Gastroesophageal sphincter (tissue), 4 donors: ENCODE data around the gene NCLN. TPM values are rescaled to one million over a fixed set of nuclear protein-coding genes. Genes with fewer than 3 reads are reported as not detected.

Experiments
- ATAC-seq: fragments of 150-250 bp; one replicate; pipeline ENCODE4 v1.9.1; 2016; ENCODE audit warnings: mild to moderate bottlenecking, moderate library complexity
- H3K27ac ChIP-seq, 4 donors: fragments of 200-600 bp; sonication (generic) in 3 of 4; 1 replicate in 3 of 4; 2 replicates in 1 of 4; pipeline ENCODE4 v1.5.1; 2016 to 2019
- H3K27me3 ChIP-seq: fragments of 200-600 bp; sonication (generic); one replicate; pipeline ENCODE4 v1.5.1; 2019
- H3K36me3 ChIP-seq, 2 donors: fragments of 200-600 bp; sonication (generic); one replicate each; pipeline ENCODE4 v1.5.1; 2019; ENCODE audit warnings: control low read depth in 1 of 2
- H3K4me1 ChIP-seq, 3 donors: fragments of 200-600 bp; sonication (generic); 1 replicate in 2 of 3; 2 replicates in 1 of 3; pipeline ENCODE4 v1.5.1; 2016 to 2019; ENCODE audit warnings: control low read depth in 2 of 3
- H3K4me3 ChIP-seq, 2 donors: fragments of 200-600 bp; sonication (generic); one replicate each; pipeline ENCODE4 v1.5.1; 2019; ENCODE audit warnings: mild to moderate bottlenecking in 1 of 2, moderate library complexity in 1 of 2
- H3K9me3 ChIP-seq, 3 donors: fragments of 200-600 bp; sonication (generic); one replicate each; pipeline ENCODE4 v1.5.1; 2017 to 2019; ENCODE audit warnings: control low read depth in 2 of 3
- EP300 ChIP-seq: sonication (generic); formaldehyde crosslinking; IDR thresholded peaks from one replicate; pipeline ENCODE4 v1.6.1; 2017; ENCODE audit warnings: antibody characterized with exemption, mild to moderate bottlenecking
- POLR2A ChIP-seq, 2 donors: fragments of 450-650 bp; IDR thresholded peaks; one replicate each; pipeline ENCODE4 v1.6.1; 2017; ENCODE audit warnings: antibody characterized with exemption in 2 of 2, mild to moderate bottlenecking in 2 of 2, moderate library complexity in 1 of 2
- POLR2AphosphoS5 ChIP-seq: sonication (generic); formaldehyde crosslinking; IDR thresholded peaks from one replicate; pipeline ENCODE4 v1.6.1; 2017; ENCODE audit warnings: antibody characterized with exemption
- WGBS, 2 donors: methylation state at CpG; one replicate each; pipeline ENCODE4 v1.1.5; 2018; ENCODE audit warnings: low coverage in 1 of 2; 5-methylcytosine and 5-hydroxymethylcytosine counted together
- total RNA-seq, 4 donors: library from RNA; depleted of rRNA; stranded (reverse); fragments of >200 nt; gene quantifications; one replicate each; pipeline ENCODE4 v1.1.0, GENCODE V29; 2016
- TF ChIP-seq, protein P1 (sequence below), 4 experiments: fragments of 200-600 bp in 2 of 4; fragments of 450-650 bp in 2 of 4; sonication (generic) in 1 of 4; IDR thresholded peaks; one replicate each; pipeline ENCODE4 v1.5.1; 2017 to 2019; ENCODE audit warnings: antibody characterized with exemption in 4 of 4, mild to moderate bottlenecking in 2 of 4, moderate library complexity in 2 of 4

NCLN gene
- total RNA-seq, 4 donors from 2014 or later = 18.0 to 42.3 (median 29.2) TPM

DNA sequence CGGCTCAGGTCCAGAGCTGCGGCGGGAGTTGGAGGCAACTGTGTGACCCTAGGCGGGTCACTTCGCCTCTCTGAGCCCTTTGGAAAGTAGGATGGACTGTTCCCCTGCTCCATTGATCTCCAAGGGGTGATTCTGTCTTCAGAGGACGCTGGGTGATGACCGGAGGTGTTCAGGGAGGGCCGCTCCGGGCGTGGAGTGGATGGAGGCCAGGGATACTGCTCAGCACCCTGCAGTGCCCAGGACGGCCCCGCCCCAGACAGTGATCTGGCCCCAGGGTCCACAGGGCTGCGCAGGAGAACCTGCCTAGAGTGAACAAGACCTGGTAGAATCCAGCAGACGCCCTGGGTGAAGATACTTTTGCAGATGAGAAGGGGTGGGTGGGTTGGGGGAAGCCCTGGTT is 7.0 kb downstream of the NCLN start:
- no peaks in the 10 kb centered on the region for H3K9me3 ChIP-seq
- ATAC-seq = peak; percentile 5
- no peaks in the 10 kb centered on the region for H3K27me3 ChIP-seq
- H3K36me3 ChIP-seq = peaks cover 0 to 67% of the 10 kb centered on the region in 2 donors
- no peak overlapping the region for H3K4me3 ChIP-seq
- peaks cover 0 to 14% (median 7%) of the 10 kb centered on the region in 3 donors for H3K4me1 ChIP-seq
- no peak overlapping the region for H3K27ac ChIP-seq
- no peak for TF ChIP-seq EP300
- TF ChIP-seq, protein P1, sequence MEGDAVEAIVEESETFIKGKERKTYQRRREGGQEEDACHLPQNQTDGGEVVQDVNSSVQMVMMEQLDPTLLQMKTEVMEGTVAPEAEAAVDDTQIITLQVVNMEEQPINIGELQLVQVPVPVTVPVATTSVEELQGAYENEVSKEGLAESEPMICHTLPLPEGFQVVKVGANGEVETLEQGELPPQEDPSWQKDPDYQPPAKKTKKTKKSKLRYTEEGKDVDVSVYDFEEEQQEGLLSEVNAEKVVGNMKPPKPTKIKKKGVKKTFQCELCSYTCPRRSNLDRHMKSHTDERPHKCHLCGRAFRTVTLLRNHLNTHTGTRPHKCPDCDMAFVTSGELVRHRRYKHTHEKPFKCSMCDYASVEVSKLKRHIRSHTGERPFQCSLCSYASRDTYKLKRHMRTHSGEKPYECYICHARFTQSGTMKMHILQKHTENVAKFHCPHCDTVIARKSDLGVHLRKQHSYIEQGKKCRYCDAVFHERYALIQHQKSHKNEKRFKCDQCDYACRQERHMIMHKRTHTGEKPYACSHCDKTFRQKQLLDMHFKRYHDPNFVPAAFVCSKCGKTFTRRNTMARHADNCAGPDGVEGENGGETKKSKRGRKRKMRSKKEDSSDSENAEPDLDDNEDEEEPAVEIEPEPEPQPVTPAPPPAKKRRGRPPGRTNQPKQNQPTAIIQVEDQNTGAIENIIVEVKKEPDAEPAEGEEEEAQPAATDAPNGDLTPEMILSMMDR (IDR thresholded peaks at IDR 0.05) = no peak
- no peak for TF ChIP-seq POLR2A (IDR thresholded peaks at IDR 0.05)
- TF ChIP-seq POLR2AphosphoS5 = no peak
- WGBS, 2 donors = no CpG with 5 or more reads among the region's 14 CpGs

DNA sequence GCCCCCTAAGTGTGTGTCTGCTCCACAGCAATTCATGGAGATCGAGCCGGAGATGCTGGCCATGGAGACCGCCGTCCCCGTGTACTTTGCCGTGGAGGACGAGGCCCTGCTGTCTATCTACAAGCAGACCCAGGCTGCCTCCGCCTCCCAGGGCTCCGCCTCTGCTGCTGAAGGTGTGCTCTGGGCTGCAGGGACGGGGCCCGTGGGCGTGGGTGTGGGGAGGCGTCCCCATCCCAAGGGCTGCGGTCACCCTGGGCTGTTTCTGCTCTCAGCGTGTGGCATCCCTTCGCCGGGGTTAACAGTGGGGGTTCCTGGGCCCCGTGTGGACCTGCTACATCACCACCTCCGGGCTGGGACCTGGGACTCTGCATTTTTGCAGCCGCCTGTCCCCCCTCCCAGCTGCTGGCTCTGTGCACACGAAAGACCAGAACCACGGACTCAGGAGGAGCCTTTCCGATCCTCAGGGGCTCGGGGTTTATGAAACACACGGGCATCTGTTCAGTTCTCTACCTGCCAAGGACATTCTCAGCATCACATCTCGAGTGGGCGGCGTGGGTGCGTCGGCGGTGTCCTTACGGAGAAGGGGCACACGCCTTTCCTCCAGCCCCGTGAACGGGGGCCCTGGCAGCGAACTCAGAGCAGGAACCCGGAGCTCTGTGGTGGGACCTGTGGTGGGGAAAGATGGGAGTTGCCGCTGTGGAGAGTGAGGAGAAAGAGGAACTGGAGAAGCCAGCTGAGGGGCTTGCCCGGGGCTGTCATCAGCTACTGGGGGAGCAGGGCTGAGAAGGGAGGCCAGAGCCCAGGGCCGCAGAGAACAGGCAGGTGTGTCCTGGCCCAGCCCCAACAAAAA is 7.8 kb downstream of the NCLN start:
- Histone ChIP-seq H3K4me3 (no peak overlapping the region), H3K4me1 (peaks cover 0 to 6% (median 4%) of the 10 kb centered on the region in 3 donors), H3K36me3 (peaks cover 0 to 71% of the 10 kb centered on the region in 2 donors), H3K9me3 (no peaks in the 10 kb centered on the region), H3K27ac (no peak overlapping the region), H3K27me3 (no peaks in the 10 kb centered on the region)
- 50% methylated on average over 1 of the region's 40 CpGs; no CpG with 5 or more reads in 1 of the 2 donors for WGBS, 2 donors
- no peak for ATAC-seq
- TF ChIP-seq POLR2A (IDR thresholded peaks at IDR 0.05) = no peak

DNA sequence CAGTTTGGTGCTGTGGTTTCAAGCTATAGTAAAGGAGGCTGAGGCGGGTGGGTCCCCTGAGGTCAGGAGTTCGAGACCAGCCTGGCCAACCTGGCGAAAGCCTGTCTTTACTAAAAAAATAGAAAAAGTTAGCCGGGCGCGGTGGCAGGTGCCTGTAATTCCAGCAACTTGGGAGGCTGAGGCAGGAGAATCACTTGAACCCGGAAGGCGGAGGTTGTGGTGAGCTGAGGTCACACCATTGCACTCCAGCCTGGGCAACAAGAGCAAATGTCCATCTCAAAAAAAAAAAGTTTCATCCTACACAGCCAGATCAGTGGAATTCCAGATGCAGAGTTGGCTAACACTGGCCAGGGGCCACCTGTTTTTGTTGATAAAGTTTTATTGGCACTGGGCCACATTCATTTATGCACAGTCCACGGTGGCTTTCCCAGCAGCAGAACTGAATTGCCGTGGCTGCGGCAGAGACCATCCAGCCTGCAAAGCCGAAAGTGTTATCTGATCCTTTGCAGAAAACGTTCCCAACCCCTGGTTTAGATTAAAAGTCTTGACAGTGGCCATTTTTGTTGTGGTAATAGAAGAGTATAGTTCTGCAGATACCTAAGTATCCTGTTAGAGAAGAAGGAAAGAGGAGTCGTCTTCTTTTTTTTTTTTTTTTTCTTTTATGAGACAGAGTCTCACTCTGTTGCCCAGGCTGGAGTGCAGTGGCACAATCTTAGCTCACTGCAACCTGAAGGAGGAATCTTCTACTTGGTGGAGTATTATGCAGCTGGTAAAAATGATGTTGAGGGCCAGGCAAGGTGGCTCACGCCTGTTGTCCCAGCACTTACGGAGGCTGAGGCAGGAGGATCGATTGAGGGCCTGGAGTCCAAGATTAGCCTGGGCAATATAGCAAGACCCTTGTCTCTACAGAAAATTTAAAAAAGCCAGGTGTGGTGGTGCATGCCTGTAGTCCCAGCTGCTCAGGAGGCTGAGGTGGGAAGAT is 8.7 kb downstream of the NCLN start:
- H3K4me1 ChIP-seq = no peaks in the 10 kb centered on the region
- no peaks in the 10 kb centered on the region for H3K9me3 ChIP-seq
- ATAC-seq = no peak
- no peak overlapping the region for H3K4me3 ChIP-seq
- TF ChIP-seq POLR2A (IDR thresholded peaks at IDR 0.05) (no peak), EP300 (no peak), POLR2AphosphoS5 (no peak)
- TF ChIP-seq, protein P1 (IDR thresholded peaks at IDR 0.05) = no peak
- H3K36me3 ChIP-seq = peaks cover 0 to 74% of the 10 kb centered on the region in 2 donors
- no peaks in the 10 kb centered on the region for H3K27me3 ChIP-seq
- whole genome bisulfite sequencing, 2 donors = 90 to 96% methylated on average over 10 to 15 of the region's 17 CpGs
- no peak overlapping the region for H3K27ac ChIP-seq

DNA sequence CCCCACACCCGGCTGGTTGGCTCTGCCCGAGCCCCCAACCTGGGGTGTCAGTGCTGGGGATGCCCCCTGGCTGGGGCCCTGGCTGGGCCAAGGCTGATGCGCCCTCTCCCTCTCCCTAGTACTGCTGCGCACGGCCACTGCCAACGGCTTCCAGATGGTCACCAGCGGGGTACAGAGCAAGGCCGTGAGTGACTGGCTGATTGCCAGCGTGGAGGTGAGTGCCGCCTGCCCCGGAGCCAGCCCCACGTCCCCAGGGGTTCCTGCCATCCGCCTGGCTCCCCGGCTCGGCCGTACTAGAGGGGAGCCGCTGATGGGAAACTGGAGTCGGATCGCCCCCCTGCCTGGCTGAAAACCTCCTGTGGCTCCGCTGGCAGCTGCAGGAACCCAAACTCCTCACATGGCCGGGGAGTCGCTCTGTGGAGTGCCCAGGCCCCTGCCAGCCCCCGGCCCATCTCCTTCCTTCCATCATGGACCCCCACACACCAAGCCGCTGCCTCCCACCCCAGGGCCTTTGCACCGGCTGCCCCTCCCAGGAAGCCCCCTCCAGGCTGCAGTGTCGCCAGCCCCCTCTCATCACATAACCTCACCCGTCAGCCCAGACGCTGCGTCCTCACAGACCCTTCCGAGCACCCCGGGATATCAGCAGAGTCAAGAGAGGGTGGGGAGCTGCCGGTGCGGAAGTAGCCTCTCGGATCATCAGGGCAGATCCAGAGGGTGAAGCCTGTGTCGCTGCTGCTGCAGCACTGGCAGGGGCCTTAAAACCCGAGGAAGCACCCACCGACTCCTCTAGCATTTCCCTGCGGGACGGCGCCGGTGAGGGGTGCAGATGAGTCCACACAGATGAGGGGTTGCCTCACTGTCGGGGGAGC is 10.6 kb downstream of the NCLN start:
- no peak overlapping the region for H3K27ac ChIP-seq
- H3K9me3 ChIP-seq = no peaks in the 10 kb centered on the region
- TF ChIP-seq, protein P1 (IDR thresholded peaks at IDR 0.05) = no peak
- TF ChIP-seq POLR2AphosphoS5 (no peak), EP300 (no peak), POLR2A (IDR thresholded peaks at IDR 0.05) (no peak)
- no peak overlapping the region for H3K4me3 ChIP-seq
- peaks cover 0 to 82% of the 10 kb centered on the region in 2 donors for H3K36me3 ChIP-seq
- ATAC-seq = no peak
- WGBS, 2 donors = 98% methylated on average over 7 of the region's 42 CpGs; no CpG with 5 or more reads in 1 of the 2 donors
- no peaks in the 10 kb centered on the region for H3K27me3 ChIP-seq
- no peaks in the 10 kb centered on the region for H3K4me1 ChIP-seq

DNA sequence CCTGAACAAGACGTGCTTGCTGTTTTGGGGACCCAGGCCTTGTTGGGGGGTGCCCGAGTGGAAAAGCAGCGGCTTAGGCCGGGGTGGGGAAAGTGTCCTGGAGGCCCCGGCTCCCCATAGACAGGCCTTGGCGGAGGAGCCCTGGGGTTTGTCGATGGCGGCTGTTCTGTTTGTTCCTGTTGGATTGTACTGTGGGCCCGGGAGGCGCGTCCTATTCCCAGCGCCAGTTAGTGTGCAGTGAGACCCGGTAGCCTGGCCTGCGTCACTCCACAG is 11.1 kb downstream of the NCLN start:
- no peak overlapping the region for H3K27ac ChIP-seq
- H3K4me1 ChIP-seq = no peaks in the 10 kb centered on the region
- H3K36me3 ChIP-seq = peaks cover 0 to 85% of the 10 kb centered on the region in 2 donors
- no peaks in the 10 kb centered on the region for H3K27me3 ChIP-seq
- H3K9me3 ChIP-seq = no peaks in the 10 kb centered on the region
- no peak for TF ChIP-seq POLR2A (IDR thresholded peaks at IDR 0.05)
- TF ChIP-seq EP300 = no peak
- TF ChIP-seq, protein P1 (IDR thresholded peaks at IDR 0.05) = no peak
- TF ChIP-seq POLR2AphosphoS5 = no peak
- no peak for ATAC-seq
- H3K4me3 ChIP-seq = no peak overlapping the region
- WGBS, 2 donors = no CpG with 5 or more reads among the region's 14 CpGs
